Measurements from ENCODE around the gene ADORA2B. TPM values are rescaled to one million over a fixed set of nuclear protein-coding genes. Genes with fewer than 3 reads are reported as not detected.

The ADORA2B gene
- total RNA-seq, 2 donors from 2014 or later, result 20.8 to 39.4 TPM

DNA sequence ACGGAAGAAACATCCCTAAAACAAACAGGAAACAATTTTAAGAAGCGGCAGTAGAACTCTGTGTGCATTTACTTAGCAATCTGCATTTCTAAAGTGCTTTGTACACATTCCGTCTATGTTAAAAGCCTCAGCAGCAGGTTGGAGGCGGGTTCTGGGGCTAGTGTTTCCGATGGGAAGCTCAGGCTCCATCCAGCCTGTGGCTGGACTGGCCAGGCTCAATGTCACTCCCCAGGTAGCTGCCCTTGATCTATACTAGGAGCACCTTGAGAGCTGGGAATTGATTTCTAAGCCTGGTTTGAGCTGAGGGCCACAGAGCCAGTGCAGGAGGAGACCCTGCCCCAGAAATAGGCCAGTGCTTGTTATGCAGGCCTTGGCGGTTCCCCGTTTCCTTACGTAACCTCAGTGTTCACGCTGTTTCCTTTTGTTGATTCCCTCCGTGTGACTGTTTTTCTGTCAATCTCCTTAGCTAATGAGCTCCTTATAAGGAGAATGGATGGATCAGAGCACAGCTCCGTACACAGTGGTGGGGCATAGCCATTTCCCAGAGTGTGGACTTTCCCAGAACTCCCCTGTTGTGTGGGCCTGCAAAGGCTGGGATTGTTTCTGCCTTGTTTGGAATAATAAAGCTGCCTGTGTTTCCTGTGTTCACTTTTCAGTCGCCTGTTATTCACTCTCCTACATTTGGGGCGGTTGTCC lies 21.4 kb downstream of the ADORA2B start:
- Histone ChIP-seq H3K9ac (ENCODE audit: low read depth in 2 of 2, low read length in 2 of 2) (peak overlapping the region; percentile 13 to 86), H3K27ac (peak overlapping the region; percentile 84), H3K9me3 (no peaks in the 10 kb centered on the region), H3K4me1 (peaks cover 21% of the 10 kb centered on the region), H3K36me3 (no peaks in the 10 kb centered on the region), H3K4me3 (no peak overlapping the region), H3K27me3 (no peaks in the 10 kb centered on the region)
- intact Hi-C loops (cut with DNase I), result no loop called here
- DNase-seq, result peak; percentile 72
- TF ChIP-seq, protein P1, sequence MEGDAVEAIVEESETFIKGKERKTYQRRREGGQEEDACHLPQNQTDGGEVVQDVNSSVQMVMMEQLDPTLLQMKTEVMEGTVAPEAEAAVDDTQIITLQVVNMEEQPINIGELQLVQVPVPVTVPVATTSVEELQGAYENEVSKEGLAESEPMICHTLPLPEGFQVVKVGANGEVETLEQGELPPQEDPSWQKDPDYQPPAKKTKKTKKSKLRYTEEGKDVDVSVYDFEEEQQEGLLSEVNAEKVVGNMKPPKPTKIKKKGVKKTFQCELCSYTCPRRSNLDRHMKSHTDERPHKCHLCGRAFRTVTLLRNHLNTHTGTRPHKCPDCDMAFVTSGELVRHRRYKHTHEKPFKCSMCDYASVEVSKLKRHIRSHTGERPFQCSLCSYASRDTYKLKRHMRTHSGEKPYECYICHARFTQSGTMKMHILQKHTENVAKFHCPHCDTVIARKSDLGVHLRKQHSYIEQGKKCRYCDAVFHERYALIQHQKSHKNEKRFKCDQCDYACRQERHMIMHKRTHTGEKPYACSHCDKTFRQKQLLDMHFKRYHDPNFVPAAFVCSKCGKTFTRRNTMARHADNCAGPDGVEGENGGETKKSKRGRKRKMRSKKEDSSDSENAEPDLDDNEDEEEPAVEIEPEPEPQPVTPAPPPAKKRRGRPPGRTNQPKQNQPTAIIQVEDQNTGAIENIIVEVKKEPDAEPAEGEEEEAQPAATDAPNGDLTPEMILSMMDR (IDR thresholded peaks at IDR 0.05), result no peak

DNA sequence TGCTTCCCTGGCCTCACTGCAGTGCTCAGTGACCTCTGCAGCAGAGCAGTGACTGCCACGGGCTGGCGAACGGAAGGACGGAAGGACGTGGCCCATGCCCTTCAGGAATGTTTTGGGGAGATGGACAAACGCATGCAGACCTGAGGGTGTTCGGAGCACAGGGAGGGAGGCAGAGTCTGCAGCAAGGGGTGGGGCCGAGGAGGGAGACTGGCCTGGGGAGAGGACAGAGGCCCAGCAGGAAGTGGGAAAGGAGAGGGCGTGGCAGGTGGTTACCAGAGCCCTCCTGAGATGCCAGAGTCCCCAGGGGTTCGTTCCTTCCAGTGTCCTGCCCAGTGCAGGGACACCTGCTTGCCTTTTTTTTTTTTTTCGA lies 21.9 kb downstream of the ADORA2B start:
- Histone ChIP-seq H3K27ac (peak overlapping the region; percentile 84), H3K9ac (ENCODE audit: low read depth in 2 of 2, low read length in 2 of 2) (peak overlapping the region; percentile 13 to 86), H3K4me3 (no peak overlapping the region), H3K9me3 (no peaks in the 10 kb centered on the region), H3K4me1 (peaks cover 21% of the 10 kb centered on the region), H3K27me3 (no peaks in the 10 kb centered on the region), H3K36me3 (no peaks in the 10 kb centered on the region)
- peak; percentile 81 for DNase-seq
- TF ChIP-seq, protein P1 (IDR thresholded peaks at IDR 0.05), result no peak
- intact Hi-C loops (cut with DNase I), result no loop called here

DNA sequence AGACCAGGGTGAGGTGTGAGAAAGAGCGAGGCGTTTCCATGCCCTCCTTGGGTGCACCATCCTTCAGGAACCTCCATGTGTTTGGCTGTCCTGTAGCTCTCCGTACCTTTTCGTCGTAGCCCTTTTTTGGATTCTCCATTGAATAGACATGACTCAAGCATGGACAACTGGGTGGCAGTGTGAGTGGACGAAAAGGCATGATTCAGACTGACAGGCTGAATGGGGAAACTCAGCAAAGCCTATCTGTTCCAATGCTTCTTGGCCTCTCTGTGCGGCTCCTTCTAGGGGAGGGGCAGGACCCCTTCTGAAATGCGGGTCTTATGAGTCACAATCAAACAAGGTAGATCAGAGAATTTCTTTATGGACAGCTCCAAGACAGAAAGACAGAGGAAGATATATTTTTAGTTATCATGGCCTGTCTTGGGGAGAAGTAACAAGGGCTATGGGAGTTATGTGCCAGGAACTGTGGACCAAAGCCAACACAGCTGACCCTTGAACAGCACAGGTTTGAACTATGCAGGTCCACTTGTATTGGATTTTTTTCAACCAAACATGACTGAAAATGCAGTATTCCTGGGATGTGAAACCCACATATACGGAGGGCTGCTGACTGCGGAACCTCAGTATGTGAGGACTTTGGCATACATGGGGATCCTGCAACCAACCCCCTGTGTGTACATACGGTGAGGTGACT lies 22.9 kb downstream of the ADORA2B start:
- H3K27me3 ChIP-seq, result no peaks in the 10 kb centered on the region
- no peak for DNase-seq
- no peaks in the 10 kb centered on the region for H3K9me3 ChIP-seq
- H3K4me1 ChIP-seq, result peaks cover 21% of the 10 kb centered on the region
- TF ChIP-seq, protein P1 (IDR thresholded peaks at IDR 0.05), result no peak
- no peaks in the 10 kb centered on the region for H3K36me3 ChIP-seq
- no peak overlapping the region for H3K4me3 ChIP-seq
- no peak overlapping the region for H3K9ac ChIP-seq (ENCODE audit: low read depth in 2 of 2, low read length in 2 of 2)
- no peak overlapping the region for H3K27ac ChIP-seq
- intact Hi-C loops (cut with DNase I), result no loop called here

DNA sequence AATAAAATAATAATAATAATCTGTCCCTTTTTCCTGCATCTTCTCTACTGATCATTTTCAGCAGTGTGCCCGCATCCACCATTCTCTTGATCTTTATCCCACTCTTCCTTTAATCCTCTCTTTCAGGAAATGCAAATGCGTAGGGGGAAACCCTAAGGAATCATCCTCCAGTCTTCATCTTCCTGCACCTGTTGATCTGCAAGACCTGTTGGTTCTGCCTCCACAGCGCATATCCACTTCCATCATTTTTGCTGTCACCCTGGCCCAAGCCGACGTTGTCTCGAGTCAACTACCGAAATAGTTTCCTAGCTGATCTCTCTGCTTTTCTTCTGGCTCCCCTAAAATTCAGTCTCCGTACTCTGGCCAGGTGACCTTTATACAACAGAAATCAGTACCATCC lies 24.5 kb downstream of the ADORA2B start:
- no peak overlapping the region for H3K27ac ChIP-seq
- no peaks in the 10 kb centered on the region for H3K36me3 ChIP-seq
- no peak overlapping the region for H3K9ac ChIP-seq (ENCODE audit: low read depth in 2 of 2, low read length in 2 of 2)
- no peaks in the 10 kb centered on the region for H3K27me3 ChIP-seq
- no peak overlapping the region for H3K4me3 ChIP-seq
- H3K9me3 ChIP-seq, result no peaks in the 10 kb centered on the region
- H3K4me1 ChIP-seq, result peaks cover 21% of the 10 kb centered on the region
- TF ChIP-seq, protein P1 (IDR thresholded peaks at IDR 0.05), result no peak
- DNase-seq, result no peak
- intact Hi-C loops (cut with DNase I), result no loop called here

DNA sequence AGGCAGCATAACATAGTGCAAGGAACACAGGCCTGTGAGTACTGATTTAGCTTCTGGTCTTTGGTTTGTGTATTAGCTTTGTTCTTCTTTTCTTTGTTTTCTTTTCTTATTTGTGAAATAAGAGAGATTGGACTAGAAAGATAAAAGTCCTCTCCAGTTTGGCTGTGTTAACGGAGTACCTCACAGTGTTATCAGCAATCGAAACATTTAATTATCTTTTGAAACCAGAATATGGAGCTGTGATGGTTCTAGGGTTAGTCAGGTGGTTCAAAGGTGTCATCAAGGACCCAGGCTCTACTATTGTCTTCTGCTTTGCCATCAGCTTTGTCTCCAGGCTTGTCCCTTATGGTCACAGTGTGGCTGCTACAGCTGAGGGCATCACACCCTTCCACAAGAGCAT lies 25.6 kb downstream of the ADORA2B start:
- H3K36me3 ChIP-seq, result no peaks in the 10 kb centered on the region
- H3K9ac ChIP-seq (ENCODE audit: low read depth in 2 of 2, low read length in 2 of 2), result peak overlapping the region in 1 of 2 donors; percentile 13
- H3K4me3 ChIP-seq, result no peak overlapping the region
- DNase-seq, result no peak
- TF ChIP-seq, protein P1 (IDR thresholded peaks at IDR 0.05), result no peak
- intact Hi-C loops (cut with DNase I), result no loop called here
- H3K27me3 ChIP-seq, result no peaks in the 10 kb centered on the region
- H3K9me3 ChIP-seq, result no peaks in the 10 kb centered on the region
- H3K27ac ChIP-seq, result no peak overlapping the region
- H3K4me1 ChIP-seq, result peaks cover 18% of the 10 kb centered on the region
